GM19452 (cell line): ENCODE data around the gene OXER1.

ENCODE experiments used
- ATAC-seq: cut with Tn5 transposase; IDR thresholded peaks from one replicate; pipeline ENCODE4 v1.9.1; 2021; ENCODE audit not compliant: unreplicated experiment

The OXER1 gene

GRCh38 chr2:42794271-42795046 lies 30.5 kb upstream of the OXER1 start:
- no peak for ATAC-seq

GRCh38 chr2:42793334-42794270 lies 29.7 kb upstream of the OXER1 start:
- no peak for ATAC-seq

GRCh38 chr2:42792583-42793333 lies 28.8 kb upstream of the OXER1 start, which contains the start of gene HAAO:
HAAO (minus strand) TSS chr2:42792583; CDS start chr2:42792536, 47 bp downstream.
- ATAC-seq = peak; percentile 36

GRCh38 chr2:42792087-42792582 lies 28.2 kb upstream of the OXER1 start:
- ATAC-seq = peak; percentile 18

DNA sequence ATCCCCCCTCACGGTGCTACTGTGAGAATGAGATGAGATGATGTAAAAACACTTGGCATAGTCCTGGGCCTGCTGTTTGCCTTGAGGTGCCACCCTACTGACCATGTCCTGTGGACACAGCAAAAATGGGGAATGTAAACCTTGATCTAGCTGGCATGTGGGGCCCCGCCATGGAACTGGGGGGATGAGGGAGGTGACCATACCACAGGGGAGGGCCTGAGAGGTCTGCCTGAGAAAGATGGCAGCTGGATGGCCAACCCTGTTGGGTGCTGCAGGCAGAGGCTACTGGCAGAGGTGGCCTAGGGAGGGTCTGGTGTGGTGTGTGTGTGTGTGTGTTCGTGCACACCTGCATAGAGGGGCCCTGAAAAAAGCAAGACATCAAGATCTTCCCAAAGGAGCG lies 27.7 kb upstream of the OXER1 start:
- no peak for ATAC-seq

DNA sequence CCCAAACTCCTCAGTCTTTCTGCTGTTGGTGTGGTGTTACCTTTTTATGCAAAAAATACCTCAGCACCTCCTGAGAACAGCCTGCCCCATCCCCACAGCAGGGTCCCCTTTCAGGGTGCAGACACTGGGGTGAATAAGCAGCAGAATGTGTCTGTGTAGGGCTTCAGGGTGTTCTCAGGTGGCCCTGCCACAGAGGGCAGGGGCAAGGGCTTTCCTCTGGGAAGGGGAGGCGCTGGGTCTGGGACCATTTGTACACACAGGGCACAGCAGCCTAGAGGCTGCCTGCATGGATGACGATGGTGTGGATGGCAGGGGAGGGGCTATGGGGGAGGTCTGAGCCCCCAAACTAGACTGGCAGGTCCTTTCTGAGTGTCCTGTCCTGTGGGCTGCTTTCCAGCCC lies 25.8 kb upstream of the OXER1 start:
- ATAC-seq = no peak

GRCh38 chr2:42788882-42789281 lies 24.9 kb upstream of the OXER1 start:
- ATAC-seq = no peak

- ATAC-seq = no peak
Observed at GRCh38 chr2:42788478-42788793, 24.5 kb upstream of the OXER1 start.

- ATAC-seq = no peak
Observed at GRCh38 chr2:42787788-42788477, 24.0 kb upstream of the OXER1 start.

DNA sequence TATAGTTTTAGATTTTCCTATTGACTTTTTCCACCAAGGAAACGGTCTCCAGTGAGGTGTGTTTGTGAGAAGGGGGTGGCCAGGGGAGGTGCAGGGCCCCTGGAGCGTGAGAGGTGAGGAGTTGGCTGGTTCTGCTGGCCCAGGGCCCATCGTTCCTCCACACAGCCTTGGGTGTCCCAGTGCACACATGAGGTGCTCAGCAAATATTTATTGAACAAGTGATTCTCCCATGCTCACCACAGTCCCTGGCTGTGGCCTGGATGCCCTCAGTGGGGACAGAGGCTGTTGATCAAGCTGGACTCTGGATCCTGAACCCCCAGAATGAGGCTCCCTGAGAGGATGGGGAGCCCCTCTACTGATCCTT lies 23.5 kb upstream of the OXER1 start:
- ATAC-seq = no peak

- no peak for ATAC-seq
Observed at GRCh38 chr2:42786561-42787345, 22.8 kb upstream of the OXER1 start.

DNA sequence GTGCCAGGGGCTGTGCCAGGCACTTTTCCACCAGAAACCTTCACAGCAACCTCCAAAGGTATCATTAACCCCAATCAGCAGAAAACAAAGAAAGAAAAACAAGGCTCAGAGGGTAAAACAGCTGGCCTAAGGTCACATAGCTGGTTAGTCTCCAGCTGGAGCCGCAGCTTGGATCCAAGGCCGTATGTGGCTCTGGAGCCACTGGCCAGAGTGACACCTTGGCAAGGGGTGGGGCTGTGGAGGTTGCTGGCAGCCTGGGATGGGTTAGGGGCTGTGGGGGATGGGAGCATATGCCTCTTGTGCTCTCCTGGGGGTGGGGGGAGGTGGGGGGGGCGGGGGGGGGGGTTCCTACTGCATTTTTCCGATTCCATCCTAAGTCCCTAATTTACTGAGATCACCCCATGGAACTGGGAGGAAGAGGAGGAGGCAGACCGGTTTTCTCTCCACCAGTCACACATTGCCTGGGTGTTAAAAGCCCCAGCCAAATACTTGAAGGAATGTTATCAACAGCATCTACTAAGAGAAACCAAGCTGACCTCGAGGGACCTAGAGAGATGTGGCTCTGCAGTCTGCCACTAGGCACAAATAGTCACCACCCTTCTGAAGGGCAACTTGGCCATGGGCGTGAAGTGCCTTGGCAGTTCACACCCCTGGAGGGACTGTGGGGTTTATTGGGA lies 20.4 kb upstream of the OXER1 start:
- ATAC-seq = no peak

- no peak for ATAC-seq
Observed at GRCh38 chr2:42783511-42783910, 19.6 kb upstream of the OXER1 start.

GRCh38 chr2:42781181-42781580 lies 17.2 kb upstream of the OXER1 start:
- ATAC-seq = no peak

GRCh38 chr2:42777883-42778805 lies 14.2 kb upstream of the OXER1 start:
- no peak for ATAC-seq

GRCh38 chr2:42775810-42776209 lies 11.9 kb upstream of the OXER1 start:
- ATAC-seq = no peak

DNA sequence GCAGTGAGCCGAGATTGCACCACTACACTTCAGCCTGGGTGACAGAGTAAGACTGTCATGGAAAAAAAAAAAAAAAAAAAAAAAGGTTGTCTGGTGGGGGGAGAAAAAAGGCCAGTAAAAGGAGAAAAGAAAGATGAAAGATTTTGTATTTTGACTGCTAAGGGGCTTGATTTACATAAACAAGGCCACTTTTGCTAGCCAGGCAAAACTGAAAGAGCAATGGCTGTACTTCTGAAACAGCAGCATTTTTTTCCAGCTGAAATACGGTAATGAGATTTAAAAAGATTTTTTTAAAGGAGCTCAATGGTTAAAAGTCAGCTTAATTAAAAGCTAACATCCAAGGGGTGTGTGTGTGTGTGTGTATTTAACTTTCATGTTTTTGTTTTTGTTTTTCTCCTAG lies 11.3 kb upstream of the OXER1 start:
- no peak for ATAC-seq

GRCh38 chr2:42771546-42772153 lies 7.7 kb upstream of the OXER1 start:
- ATAC-seq = no peak
